Nucleus accumbens (tissue), 56 donors: ENCODE data around the gene TENM3.

Experiments used
- DNase-seq, 56 donors: peaks; one replicate each; lab custom pipeline; 2025; lab: John Stamatoyannopoulos, UW

Gene TENM3

GRCh38 chr4:182280436-182281111, 37.4 kb downstream of the TENM3 start:
- peak in 16 of 56 donors; percentile 1 to 38 (median 16) for DNase-seq

DNA sequence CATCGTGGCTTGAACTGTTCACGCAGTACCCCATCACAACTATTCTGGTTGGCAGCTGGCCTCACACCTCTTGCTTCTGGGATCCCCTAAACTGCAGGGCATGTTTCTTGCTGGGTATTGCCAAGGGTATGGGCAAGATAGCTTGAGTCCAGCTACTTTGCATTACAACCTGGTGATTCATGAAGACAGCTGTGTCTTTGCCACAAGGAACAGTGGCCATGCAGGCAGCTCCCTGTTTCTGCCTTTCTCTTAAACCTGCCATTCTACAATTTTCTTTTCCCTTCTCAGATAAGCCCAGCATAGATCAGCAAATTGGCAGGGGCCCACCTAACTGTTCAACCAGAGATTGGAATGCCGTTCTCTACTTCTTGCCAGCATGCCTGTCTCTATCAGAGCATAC, 42.8 kb downstream of the TENM3 start:
- DNase-seq: no peak

DNA sequence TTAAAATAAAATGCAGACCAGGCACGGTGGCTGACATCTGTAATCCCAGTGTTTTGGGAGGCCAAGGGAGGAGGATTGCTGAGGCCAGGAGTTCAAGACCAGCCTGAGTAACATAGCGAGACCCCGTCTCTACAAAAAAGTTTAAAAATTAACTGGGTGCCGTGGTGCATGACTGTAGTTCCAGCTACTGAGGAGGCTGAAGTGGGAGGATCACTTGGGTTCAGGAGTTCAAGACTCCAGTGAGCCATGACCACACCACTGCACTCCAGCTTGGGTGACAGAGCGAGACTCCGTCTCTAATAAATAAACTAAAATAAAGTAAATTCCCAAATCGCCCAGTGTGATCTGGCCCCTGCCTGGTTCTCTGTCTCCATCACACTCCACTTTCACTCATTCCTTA, 43.7 kb downstream of the TENM3 start:
- DNase-seq: no peak

- DNase-seq: no peak
Observed at GRCh38 chr4:182288534-182288933, 45.3 kb downstream of the TENM3 start.

- DNase-seq: no peak
Observed at GRCh38 chr4:182289809-182290208, 46.6 kb downstream of the TENM3 start.

DNA sequence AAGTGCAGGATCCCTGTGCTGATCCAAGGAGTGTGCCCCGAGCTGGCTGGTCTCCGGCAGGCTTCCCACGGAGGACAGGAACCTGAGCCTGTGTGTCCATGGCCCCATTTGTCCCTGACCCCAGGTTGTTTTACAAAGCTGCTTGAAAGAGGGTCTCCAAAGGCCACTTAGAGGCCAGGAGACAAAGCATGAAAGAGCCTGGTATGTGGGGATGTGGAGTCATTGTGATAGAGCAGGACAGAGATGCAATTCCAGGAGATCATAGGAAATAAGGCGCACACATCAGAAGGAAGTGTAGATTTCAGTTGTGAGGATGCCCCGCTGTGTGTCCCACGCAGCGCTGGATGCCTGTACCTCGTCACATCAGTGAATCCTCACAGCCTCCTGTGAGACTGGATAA, 48.0 kb downstream of the TENM3 start:
- no peak for DNase-seq

- no peak for DNase-seq
Observed at GRCh38 chr4:182291597-182292270, 48.5 kb downstream of the TENM3 start.

- DNase-seq: no peak
Observed at GRCh38 chr4:182292612-182293011, 49.4 kb downstream of the TENM3 start.

DNA sequence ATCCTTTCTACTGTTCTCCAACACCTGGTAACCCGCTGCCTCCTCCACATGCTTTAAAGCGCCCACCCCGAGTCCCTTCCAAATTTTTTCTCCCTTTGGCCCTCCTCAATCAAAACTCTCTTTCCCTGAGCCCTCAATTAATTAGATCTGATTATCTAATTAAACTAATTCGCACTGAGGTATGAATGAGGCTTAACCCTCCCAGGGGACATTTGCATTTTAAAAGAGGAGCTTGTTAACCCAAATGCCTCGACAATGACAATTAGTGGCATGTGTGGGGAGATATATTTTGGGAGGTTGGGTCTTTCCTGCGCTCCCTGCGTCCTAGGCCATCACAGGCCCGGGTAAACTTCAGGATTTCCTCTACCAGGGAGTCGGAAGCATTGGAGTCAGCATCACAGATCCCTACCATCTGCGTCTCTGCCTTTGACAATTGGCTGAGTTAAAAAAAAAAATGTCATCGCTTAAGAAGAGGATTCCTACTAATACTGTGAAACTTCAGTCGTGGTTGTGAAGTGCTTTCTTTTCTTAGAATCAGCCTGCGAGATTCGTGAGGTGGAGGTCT, 50.6 kb downstream of the TENM3 start:
- no peak for DNase-seq

DNA sequence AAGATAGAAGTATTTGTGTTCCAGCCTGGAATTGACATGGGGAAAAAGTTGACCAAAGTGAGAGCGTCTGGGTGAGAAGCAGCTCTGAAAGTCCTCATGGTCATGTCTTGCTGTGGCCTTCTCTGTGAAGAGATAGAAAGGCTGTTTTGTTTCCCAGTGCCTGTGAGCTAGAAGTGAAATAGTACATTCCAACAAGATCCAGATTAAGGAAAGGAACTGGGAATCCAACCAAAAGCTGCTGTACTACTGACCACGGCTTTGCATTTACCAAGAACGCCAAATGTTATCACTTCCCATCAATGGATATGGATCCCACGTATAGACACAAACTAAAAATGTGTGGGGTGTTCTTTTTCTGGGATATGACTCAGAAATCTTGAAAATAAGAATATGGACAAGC, 51.2 kb downstream of the TENM3 start:
- DNase-seq: no peak

GRCh38 chr4:182297659-182298058, 54.5 kb downstream of the TENM3 start:
- DNase-seq: no peak

- no peak for DNase-seq
Observed at GRCh38 chr4:182301736-182302135, 58.5 kb downstream of the TENM3 start.

DNA sequence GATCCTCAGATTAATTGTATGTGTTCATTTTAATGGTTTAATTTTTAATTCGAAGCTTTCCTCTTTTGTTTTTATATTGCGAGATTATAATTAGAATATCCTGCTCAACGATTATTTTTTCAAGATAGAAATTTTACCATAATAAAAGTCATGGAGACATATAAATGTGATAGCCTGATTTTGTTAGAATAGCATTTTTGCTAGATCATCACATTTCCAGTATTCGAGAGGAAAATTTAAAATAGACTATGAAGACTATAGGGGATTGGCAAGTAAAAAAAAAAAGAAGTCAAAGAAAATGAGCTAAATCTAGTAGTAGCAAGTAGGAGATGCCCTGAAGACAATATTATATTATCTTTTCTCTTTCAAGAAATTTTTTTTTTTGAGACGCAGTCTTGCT, 60.6 kb downstream of the TENM3 start:
- no peak for DNase-seq

DNA sequence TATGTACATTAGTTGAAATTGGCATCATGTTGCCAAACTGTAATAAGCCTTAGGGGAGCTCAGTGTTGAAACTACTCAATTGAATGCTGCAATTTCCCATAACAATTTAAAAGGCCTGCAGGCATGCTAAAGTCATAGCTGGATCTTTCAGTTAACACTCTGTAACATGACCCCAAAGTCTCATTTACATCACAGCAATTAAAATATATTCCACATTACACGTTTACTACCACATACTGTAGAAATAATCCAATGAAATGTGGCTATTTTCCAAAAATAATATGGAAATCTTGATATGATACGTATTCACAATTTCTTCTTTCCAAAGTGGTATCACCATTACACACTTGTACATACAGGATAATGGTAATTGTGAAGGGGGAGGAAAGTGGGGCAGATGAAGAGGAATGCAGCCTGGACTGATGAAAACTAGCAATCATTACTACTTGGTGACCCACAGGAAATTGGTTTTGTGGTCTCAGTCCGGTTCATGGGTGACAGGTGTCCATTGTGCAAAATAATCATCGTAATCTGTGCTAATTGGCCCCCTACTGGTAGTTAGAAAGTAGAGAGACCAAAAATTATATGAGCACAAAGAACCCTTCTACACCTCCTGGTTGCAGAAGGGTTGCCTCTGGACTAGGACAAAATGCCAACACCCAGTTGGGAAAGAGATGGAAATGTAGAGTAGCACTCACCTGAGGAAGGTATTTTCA, 63.7 kb downstream of the TENM3 start:
- DNase-seq: no peak

DNA sequence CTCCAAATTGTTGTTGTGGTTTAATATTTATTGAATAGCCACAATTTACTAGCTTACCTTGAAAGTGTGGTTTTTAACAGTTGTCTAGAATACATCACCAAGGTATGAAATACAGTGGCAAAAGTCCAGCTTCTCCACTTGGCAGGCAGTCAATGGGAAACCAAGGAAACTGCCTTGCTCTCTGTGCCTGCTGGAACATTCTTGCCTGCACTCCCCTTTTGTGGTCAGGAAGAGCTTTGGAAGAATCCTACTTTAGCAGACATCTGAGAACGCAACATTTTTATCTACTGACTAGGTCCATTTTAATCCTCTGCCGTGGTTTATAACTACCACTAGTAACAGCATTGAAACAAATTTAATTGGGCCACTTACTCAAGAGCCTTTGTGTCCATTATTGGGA, 64.5 kb downstream of the TENM3 start:
- peak in 7 of 56 donors; percentile 1 to 26 (median 4) for DNase-seq

DNA sequence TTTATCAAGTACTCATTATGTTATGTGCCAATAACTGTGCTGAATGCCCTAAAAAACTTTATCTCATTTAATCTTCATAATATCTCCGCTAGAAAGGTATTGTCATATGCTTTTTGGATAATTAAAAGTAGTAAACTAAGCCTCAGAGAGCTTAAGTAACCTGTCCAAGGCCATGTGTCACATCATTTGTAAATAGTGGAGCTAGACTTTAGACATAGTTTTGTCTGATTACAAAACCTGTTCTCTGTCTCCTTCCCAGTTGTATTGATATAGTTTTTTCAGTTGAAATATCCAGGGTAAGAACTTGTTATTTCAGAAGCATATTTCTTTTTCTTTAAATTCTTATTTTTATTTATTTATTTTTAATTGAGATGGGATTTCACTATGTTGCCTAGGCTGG, 66.7 kb downstream of the TENM3 start:
- DNase-seq: no peak

DNA sequence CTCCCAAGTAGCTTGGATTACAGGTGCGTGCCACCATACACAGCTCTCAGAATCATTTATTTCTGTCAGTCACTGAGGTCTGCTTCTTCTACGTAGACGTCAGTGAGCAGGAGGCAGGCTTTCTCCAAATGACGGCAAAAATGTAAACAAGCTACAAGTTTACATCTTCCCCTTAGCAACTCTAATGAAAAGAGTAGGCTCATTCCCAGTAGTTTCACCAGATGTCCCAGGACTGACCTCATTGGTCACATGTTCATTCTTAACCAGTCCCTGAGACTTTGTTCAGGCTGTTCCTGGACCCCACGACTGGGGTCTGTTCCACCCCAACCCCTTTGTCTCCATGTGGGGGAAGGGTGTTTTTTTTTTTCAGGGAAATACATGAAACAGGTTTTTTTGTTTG, 67.1 kb downstream of the TENM3 start:
- DNase-seq: no peak

DNA sequence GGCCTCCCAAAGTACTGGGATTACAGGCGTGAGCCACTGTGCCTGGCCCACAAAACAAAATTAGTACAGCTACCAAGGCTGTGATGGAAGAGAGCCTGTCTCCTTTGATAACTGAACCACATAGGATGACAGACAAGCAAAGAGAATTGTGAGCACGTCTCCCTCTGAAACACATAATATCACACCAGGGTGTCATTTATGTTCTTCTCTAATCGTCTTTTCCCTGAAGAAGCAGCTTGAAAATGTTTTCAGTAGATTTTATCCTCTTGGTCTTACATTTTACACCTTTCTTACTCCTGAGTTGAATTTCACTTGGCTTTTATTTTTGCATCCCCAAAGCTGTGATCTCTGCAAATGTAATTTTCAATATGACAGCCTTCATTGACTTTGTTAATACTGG, 67.8 kb downstream of the TENM3 start:
- DNase-seq: no peak

DNA sequence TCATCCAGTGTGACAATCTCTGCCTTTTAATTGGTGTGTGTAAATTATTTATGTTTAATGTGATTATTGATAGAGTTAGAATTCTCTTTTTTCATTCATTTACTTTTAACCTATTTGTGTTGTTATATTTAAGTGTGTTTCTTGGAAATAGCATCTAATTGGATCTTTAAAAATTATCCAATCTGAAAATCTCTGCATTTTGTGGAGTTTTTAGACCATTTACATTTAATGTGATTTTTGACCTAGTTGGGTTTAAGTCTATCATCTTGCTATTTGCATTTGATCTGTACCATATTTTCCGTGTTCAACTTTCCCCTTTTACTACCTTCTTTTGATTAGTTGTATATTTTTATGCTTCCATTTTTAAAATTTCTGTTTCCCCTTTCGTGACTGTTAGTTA, 71.3 kb downstream of the TENM3 start:
- no peak for DNase-seq

- no peak for DNase-seq
Observed at GRCh38 chr4:182318256-182318655, 75.1 kb downstream of the TENM3 start.

DNA sequence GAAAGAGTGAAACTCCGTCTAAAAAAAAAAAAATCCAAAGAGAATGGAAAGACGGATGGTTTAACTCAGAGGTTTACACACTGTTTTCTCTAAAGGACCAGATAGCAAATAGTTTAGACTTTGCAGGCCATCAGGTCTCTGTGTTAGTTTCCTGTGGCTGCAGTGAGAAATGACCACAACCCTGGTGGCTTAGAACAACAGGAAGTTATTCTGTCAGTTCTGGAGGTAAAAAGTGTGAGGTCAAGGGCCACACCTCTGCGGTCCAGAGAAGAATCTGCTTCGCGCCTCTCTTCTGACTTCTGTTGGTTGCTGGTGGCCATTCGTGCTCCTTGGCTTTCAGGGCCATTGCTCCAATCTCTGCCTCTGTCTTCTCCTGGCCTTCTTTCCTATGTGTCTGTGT, 76.9 kb downstream of the TENM3 start:
- no peak for DNase-seq

GRCh38 chr4:182320580-182320979, 77.4 kb downstream of the TENM3 start:
- DNase-seq: no peak
